HG03196 (cell line): ENCODE results near the gene SPATA4.

Experiments used
- ATAC-seq: cut with Tn5 transposase; IDR thresholded peaks from one replicate; pipeline ENCODE4 v1.9.1; 2021; ENCODE audit not compliant: unreplicated experiment

Gene SPATA4

GRCh38 chr4:176191974-176192373 lies 3.4 kb downstream of the SPATA4 start:
- no peak for ATAC-seq

DNA sequence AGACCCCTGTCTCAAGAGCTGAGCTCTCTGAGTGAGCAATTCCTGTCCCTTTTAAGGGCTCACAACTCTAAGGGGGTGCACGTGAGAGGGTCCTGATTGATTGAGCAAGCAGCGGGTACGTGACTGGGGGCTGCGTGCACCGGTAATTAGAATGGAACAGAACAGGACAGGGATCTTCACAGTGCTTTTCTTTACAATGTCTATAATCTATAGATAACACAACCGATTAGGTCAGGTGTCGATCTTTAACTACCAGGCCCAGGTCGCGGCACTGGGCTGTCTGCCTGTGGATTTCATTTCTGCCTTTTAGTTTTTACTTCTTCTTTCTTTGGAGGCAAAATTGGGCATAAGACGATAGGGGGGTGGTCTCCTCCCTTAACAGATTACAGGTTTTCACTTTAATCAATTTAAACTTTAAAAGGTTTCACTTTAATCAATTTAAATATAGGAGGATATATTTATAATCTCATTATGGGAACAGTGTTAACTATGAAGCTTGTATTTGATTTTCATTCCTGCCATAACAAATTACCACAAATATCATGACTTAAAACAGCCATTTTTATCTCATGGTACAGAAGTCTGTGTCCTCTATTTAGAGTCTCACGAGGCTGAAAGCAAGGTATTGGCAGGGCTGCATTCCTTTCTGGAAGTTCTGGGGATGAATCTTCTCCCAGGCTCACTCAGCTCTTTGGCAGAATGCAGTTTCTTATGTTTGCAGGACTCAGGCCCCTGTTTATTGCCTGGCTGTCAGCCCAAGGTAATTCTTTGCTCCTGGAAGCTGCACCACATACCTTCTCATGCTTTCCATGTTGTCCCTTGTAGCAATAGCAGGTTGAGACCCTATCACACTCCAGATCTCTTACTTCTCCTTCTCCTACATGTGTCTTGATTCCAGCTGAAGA lies 5.2 kb downstream of the SPATA4 start:
- ATAC-seq: no peak

DNA sequence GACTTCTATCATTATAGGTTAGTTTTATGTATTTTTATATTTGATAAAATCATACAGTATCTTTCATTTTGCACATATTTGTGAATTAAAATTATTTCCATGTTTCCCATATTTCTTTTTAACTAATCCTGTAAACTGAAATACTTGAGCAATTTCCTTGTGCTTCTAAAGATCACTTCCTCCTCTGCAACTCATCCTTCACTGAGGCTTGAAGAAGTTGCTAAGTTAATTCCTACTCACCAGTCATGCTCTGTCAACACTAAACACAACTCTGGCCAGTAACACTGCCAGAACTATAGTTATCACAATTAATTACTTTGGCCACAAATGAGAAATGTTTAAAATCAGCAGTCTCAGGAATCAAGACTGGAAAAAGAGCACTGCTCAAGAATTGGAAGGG lies 6.7 kb downstream of the SPATA4 start:
- ATAC-seq: peak; percentile 50

- ATAC-seq: no peak
These were observed 7.8 kb downstream of the SPATA4 start for GRCh38 chr4:176187624-176188023.

GRCh38 chr4:176186671-176187395 lies 8.6 kb downstream of the SPATA4 start:
- no peak for ATAC-seq

GRCh38 chr4:176186067-176186466 lies 9.3 kb downstream of the SPATA4 start:
- no peak for ATAC-seq

- no peak for ATAC-seq
These were observed 10.3 kb downstream of the SPATA4 start for GRCh38 chr4:176185051-176185450.

GRCh38 chr4:176163041-176163440 lies 32.3 kb downstream of the SPATA4 start:
- no peak for ATAC-seq

DNA sequence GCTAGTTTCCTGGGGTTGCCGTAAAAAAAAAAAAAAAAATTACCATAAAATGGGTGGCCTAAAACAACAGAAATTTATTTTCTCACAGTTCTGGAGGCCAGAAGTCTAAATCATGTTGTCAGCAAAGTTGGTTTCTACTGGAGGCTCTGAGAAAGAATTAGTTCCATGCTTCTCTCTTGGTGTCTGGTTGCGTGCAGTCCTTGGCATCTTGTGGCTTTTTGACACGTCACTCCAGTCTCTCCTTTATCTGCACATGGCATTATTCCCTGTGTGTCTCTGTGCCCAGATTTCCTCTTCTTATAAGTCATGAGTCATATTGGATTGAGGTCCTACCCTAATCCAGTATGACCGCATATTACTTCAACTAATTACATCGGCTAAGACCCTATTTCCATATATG lies 38.7 kb downstream of the SPATA4 start:
- no peak for ATAC-seq

GRCh38 chr4:176153124-176153523 lies 42.3 kb downstream of the SPATA4 start:
- no peak for ATAC-seq

DNA sequence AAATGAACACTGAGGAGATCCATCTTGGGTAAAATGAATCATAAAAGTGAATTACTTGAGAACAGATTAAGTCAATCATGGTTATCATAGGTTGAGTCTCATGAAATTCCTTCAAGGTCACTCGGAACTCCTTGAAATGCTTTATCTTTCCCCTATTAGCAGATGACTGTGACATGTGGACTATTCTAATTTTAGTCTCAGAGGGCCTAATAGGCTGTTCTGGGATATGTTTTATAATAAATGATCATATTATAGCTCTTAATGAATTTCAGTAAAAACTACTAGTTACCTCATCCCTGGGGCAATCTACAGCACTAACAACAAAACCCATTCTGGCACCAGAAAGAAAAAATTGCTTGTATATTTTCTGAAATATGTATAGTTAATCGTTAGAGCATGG lies 44.7 kb downstream of the SPATA4 start:
- no peak for ATAC-seq

DNA sequence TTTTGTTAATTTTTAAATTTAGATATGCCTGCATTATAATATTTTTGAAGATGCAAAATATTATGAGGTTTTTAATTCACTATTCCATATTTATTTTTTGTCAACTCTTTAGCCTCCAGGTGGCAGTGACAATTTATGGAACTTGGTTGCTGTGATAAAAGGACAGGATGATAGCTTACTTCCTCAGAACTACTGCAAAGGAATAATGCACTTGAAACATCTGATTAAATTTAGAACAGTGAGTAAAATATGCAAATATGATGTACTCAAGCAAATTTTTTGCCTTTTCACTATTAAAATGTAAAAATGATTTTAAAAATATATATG lies 45.1 kb downstream of the SPATA4 start:
- no peak for ATAC-seq

DNA sequence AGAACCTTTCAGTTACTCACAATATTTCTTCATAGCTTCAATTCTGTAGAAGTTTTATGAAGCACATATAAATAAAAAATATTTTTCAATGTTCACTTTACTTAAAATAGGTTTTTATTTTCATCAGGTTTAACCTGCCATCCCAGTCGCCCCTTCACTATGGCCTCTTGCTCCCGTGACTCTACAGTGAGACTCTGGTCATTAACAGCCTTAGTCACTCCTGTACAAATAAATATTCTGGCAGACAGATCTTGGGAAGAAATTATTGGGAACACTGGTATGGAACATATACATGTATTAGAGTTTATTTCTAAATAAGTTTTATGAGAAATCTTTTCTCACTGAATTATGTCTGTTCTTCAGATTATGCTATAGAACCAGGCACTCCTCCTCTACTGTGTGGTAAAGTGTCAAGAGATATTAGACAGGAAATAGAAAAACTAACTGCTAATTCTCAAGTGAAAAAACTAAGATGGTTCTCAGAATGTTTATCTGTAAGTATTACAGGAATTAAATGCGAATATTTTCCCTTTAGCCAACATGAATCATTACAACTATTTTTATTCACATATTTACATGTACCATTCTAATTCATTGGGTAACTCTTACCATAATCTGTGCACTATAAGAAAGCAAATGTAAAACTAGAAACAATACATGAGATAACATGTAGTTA lies 45.6 kb downstream of the SPATA4 start:
- no peak for ATAC-seq

GRCh38 chr4:176142253-176142652 lies 53.1 kb downstream of the SPATA4 start:
- no peak for ATAC-seq

DNA sequence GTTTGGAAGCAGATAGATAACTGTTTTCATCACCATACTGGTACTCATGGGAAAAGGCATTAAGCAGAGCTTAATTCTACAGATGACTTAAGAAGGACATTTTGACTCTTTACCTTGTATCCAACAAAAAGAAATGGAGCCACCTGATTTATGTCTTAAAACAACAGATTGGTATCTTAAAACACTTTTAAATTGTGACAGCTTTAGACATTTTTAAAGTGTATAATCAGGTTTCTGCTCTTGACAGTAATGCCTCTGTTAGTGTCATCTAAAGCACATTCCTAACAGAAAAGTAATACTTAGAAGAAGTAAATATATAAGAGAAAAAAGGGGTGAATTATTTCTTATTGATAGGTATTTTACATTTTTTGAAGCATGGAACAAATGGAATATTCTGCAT lies 55.9 kb downstream of the SPATA4 start:
- ATAC-seq: no peak

DNA sequence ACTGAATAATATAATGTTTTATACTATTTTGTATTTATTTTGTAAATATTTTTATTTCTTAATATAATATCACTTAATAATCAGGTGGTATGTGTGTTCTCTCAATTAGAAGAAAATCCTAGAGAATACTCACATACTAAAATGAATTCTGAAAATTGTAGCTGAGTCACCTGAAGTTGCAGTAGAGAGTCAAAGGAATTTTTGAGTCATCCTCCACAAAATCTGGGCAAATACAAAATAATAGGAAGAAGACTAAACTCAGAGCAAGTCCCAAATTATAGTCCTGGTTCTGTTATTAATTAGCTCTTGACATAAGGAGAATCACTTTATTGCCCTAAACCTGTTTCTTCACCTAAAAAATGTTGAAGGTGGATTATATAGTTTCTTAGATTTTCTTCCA lies 57.8 kb downstream of the SPATA4 start:
- no peak for ATAC-seq

DNA sequence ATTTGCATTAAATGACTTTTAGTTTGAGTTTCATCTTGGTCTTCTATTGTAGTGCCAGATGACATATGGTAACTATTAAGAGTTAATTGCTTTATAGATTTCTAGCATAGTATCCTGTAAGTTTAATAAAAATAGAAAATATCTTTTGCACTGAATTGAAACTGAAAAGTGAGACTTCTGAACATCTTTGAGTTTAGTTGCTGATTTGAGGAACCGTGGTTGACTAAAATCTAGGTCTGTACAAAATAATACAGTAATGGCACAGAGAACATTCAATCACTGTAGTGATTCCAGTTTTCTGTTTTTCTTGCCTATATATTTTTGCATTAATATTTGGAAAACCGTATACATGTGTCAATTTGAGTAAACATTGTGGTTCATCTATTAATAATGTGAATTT lies 60.7 kb downstream of the SPATA4 start:
- ATAC-seq: no peak
